HG02759 (cell line): ENCODE results near the gene ZNF580.

Experiments used
- ATAC-seq: cut with Tn5 transposase; IDR thresholded peaks from one replicate; pipeline ENCODE4 v1.9.1; 2021; ENCODE audit warnings: mild to moderate bottlenecking, moderate library complexity; ENCODE audit not compliant: unreplicated experiment

Gene ZNF580

GRCh38 chr19:55674841-55675660 is 34.2 kb downstream of the ZNF580 start, which contains the start of gene EPN1:
Gene EPN1 (plus strand): TSS chr19:55675226. CDS start chr19:55678628, 3,402 bp downstream.
- ATAC-seq: peak; percentile 73

- no peak for ATAC-seq
Measured at GRCh38 chr19:55675661-55676354, 35.0 kb downstream of the ZNF580 start.

GRCh38 chr19:55676383-55676782 is 35.6 kb downstream of the ZNF580 start:
- no peak for ATAC-seq

- ATAC-seq: no peak
Measured at GRCh38 chr19:55676889-55677505, 36.2 kb downstream of the ZNF580 start.

GRCh38 chr19:55677572-55678028 is 36.8 kb downstream of the ZNF580 start:
- ATAC-seq: no peak

- ATAC-seq: peak; percentile 58
Measured at GRCh38 chr19:55678121-55678671, 37.4 kb downstream of the ZNF580 start.

- no peak for ATAC-seq
Measured at GRCh38 chr19:55679343-55680257, 38.8 kb downstream of the ZNF580 start.

- no peak for ATAC-seq
Measured at GRCh38 chr19:55680339-55681130, 39.7 kb downstream of the ZNF580 start.

- ATAC-seq: no peak
Measured at GRCh38 chr19:55681131-55682092, 40.6 kb downstream of the ZNF580 start.

GRCh38 chr19:55683449-55684261 is 42.9 kb downstream of the ZNF580 start:
- ATAC-seq: no peak

- no peak for ATAC-seq
Measured at GRCh38 chr19:55684946-55685681, 44.3 kb downstream of the ZNF580 start.

GRCh38 chr19:55685776-55686175 is 45.0 kb downstream of the ZNF580 start:
- ATAC-seq: no peak

- ATAC-seq: no peak
Measured at GRCh38 chr19:55686311-55687050, 45.7 kb downstream of the ZNF580 start.

- ATAC-seq: no peak
Measured at GRCh38 chr19:55687281-55688201, 46.7 kb downstream of the ZNF580 start.
